K562 (cell line): ENCODE data around the gene LAMA3.

Experiments used
- POLR2AphosphoS5 ChIP-seq: IDR thresholded peaks from 2 replicates; pipeline ENCODE4 v1.6.1; 2011; ENCODE audit warnings: mild to moderate bottlenecking, low read depth, low read length, moderate library complexity; ENCODE audit not compliant: control insufficient read depth, insufficient read depth
- RAD21 ChIP-seq, 2 experiments: fragments of 250-450 bp in 1 of 2; fragments of 450-650 bp in 1 of 2; sonication (Bioruptor Pico) in 1 of 2; formaldehyde crosslinking in 1 of 2; IDR thresholded peaks in 1 of 2; conservative IDR thresholded peaks in 1 of 2; 2 replicates each; pipeline versions ENCODE4 v1.4.0 to v1.8.0; 2020 to 2022; ENCODE audit warnings: mild to moderate bottlenecking in 2 of 2, moderate library complexity in 1 of 2
- SLC30A9 ChIP-seq: fragments of 250-450 bp; sonication (Bioruptor Pico); IDR thresholded peaks from 2 replicates; pipeline ENCODE4 v1.8.0; 2022; ENCODE audit warnings: mild to moderate bottlenecking, moderate library complexity
- SMAD3 ChIP-seq: fragments of 450-650 bp; formaldehyde crosslinking; conservative IDR thresholded peaks from 2 replicates; pipeline ENCODE4 v1.4.0; 2020; ENCODE audit warnings: mild to moderate bottlenecking
- TARDBP ChIP-seq: fragments of 450-650 bp; IDR thresholded peaks from 2 replicates; pipeline ENCODE4 v1.6.1; 2016
- USF2 ChIP-seq: sonication (generic); formaldehyde crosslinking; IDR thresholded peaks from 2 replicates; pipeline ENCODE4 v1.5.0; 2020; ENCODE audit warnings: missing genetic modification reagents
- TF ChIP-seq, protein P1 (sequence below): fragments of 450-650 bp; IDR thresholded peaks from 2 replicates; pipeline ENCODE4 v1.6.1; 2016; ENCODE audit warnings: low read depth
- TF ChIP-seq, protein P2 (sequence below), 3 experiments: IDR thresholded peaks in 2 of 3; conservative IDR thresholded peaks in 1 of 3; 2 replicates each; pipeline ENCODE4 v1.5.1; 2011 to 2012; ENCODE audit warnings: low read length in 3 of 3, mild to moderate bottlenecking in 3 of 3, control low read depth in 2 of 3, improper control_type of control experiment in 1 of 3, inconsistent platforms in 1 of 3, low read depth in 1 of 3, mixed read lengths in 1 of 3, moderate library complexity in 1 of 3; ENCODE audit not compliant: insufficient read depth in 2 of 3

GRCh38 chr18:23805898-23806297 is 116.6 kb downstream of the LAMA3 start:
- TF ChIP-seq POLR2AphosphoS5, result no peak
- TF ChIP-seq, protein P1, sequence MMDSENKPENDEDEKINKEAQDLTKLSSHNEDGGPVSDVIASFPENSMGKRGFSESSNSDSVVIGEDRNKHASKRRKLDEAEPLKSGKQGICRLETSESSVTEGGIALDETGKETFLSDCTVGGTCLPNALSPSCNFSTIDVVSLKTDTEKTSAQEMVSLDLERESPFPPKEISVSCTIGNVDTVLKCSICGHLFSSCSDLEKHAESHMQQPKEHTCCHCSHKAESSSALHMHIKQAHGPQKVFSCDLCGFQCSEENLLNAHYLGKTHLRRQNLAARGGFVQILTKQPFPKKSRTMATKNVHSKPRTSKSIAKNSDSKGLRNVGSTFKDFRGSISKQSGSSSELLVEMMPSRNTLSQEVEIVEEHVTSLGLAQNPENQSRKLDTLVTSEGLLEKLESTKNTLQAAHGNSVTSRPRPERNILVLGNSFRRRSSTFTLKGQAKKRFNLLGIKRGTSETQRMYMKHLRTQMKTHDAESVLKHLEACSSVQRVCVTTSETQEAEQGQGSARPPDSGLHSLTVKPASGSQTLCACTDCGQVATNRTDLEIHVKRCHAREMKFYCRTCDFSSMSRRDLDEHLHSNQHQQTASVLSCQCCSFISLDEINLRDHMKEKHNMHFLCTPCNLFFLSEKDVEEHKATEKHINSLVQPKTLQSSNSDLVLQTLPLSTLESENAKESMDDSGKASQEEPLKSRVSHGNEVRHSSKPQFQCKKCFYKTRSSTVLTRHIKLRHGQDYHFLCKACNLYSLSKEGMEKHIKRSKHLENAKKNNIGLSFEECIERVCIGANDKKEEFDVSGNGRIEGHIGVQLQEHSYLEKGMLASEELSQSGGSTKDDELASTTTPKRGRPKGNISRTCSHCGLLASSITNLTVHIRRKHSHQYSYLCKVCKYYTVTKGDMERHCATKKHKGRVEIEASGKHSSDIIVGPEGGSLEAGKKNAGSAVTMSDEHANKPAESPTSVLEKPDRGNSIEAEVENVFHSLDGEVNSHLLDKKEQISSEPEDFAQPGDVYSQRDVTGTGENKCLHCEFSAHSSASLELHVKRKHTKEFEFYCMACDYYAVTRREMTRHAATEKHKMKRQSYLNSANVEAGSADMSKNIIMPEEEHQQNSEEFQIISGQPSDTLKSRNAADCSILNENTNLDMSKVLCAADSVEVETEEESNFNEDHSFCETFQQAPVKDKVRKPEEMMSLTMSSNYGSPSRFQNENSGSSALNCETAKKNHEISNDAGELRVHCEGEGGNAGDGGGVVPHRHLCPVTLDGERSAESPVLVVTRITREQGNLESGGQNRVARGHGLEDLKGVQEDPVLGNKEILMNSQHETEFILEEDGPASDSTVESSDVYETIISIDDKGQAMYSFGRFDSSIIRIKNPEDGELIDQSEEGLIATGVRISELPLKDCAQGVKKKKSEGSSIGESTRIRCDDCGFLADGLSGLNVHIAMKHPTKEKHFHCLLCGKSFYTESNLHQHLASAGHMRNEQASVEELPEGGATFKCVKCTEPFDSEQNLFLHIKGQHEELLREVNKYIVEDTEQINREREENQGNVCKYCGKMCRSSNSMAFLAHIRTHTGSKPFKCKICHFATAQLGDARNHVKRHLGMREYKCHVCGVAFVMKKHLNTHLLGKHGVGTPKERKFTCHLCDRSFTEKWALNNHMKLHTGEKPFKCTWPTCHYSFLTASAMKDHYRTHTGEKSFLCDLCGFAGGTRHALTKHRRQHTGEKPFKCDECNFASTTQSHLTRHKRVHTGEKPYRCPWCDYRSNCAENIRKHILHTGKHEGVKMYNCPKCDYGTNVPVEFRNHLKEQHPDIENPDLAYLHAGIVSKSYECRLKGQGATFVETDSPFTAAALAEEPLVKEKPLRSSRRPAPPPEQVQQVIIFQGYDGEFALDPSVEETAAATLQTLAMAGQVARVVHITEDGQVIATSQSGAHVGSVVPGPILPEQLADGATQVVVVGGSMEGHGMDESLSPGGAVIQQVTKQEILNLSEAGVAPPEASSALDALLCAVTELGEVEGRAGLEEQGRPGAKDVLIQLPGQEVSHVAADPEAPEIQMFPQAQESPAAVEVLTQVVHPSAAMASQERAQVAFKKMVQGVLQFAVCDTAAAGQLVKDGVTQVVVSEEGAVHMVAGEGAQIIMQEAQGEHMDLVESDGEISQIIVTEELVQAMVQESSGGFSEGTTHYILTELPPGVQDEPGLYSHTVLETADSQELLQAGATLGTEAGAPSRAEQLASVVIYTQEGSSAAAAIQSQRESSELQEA, result no peak
- no peak for TF ChIP-seq SLC30A9 (CRISPR knock-in tag)
- TF ChIP-seq TARDBP, result no peak
- no peak for TF ChIP-seq USF2 (CRISPR knock-in tag)
- TF ChIP-seq RAD21 (CRISPR knock-in tag; conservative IDR thresholded peaks at IDR 0.05 in 1 of 2, IDR thresholded peaks at IDR 0.05 in 1 of 2), result no peak
- TF ChIP-seq, protein P2, sequence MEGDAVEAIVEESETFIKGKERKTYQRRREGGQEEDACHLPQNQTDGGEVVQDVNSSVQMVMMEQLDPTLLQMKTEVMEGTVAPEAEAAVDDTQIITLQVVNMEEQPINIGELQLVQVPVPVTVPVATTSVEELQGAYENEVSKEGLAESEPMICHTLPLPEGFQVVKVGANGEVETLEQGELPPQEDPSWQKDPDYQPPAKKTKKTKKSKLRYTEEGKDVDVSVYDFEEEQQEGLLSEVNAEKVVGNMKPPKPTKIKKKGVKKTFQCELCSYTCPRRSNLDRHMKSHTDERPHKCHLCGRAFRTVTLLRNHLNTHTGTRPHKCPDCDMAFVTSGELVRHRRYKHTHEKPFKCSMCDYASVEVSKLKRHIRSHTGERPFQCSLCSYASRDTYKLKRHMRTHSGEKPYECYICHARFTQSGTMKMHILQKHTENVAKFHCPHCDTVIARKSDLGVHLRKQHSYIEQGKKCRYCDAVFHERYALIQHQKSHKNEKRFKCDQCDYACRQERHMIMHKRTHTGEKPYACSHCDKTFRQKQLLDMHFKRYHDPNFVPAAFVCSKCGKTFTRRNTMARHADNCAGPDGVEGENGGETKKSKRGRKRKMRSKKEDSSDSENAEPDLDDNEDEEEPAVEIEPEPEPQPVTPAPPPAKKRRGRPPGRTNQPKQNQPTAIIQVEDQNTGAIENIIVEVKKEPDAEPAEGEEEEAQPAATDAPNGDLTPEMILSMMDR (IDR thresholded peaks at IDR 0.05 in 2 of 3, conservative IDR thresholded peaks at IDR 0.05 in 1 of 3; ENCODE audit: insufficient read depth in 2 of 3, low read depth in 1 of 3, low read length in 3 of 3), result no peak
- no peak for TF ChIP-seq SMAD3 (CRISPR knock-in tag)
